Trophoblast cell (in vitro differentiated cells and primary cell): ENCODE data around the gene GRHPR.

Experiments used
- DNase-seq, 2 donors: peaks; one replicate each; pipeline ENCODE4 v3.0.0-alpha.2; 2016
- H2AFZ ChIP-seq: 2 replicates; pipeline ENCODE4 v1.6.1; 2013; ENCODE audit warnings: low read length, moderate library complexity, mild to moderate bottlenecking; ENCODE audit not compliant: insufficient read depth, poor library complexity
- H2AK5ac ChIP-seq: 2 replicates; pipeline ENCODE4 v1.6.1; 2013; ENCODE audit warnings: mild to moderate bottlenecking, low read length
- H2BK120ac ChIP-seq: 2 replicates; pipeline ENCODE4 v1.6.1; 2013; ENCODE audit warnings: low read length, mild to moderate bottlenecking, moderate library complexity; ENCODE audit not compliant: insufficient read depth, poor library complexity
- H2BK12ac ChIP-seq: 2 replicates; pipeline ENCODE4 v1.6.1; 2013; ENCODE audit warnings: mild to moderate bottlenecking, low read length, moderate library complexity
- H2BK5ac ChIP-seq: 2 replicates; pipeline ENCODE4 v1.6.1; 2013; ENCODE audit warnings: low read length, low read depth, moderate library complexity, mild to moderate bottlenecking; ENCODE audit not compliant: poor library complexity
- H3K14ac ChIP-seq: 2 replicates; pipeline ENCODE4 v1.6.1; 2013; ENCODE audit warnings: mild to moderate bottlenecking, low read length
- H3K18ac ChIP-seq: 2 replicates; pipeline ENCODE4 v1.6.1; 2013; ENCODE audit warnings: mild to moderate bottlenecking, low read length
- H3K23ac ChIP-seq: 2 replicates; pipeline ENCODE4 v1.6.1; 2013; ENCODE audit warnings: low read length
- H3K27ac ChIP-seq: 2 replicates; pipeline ENCODE4 v1.5.1; 2013; ENCODE audit warnings: low read depth, mild to moderate bottlenecking, inconsistent platforms, low read length, moderate library complexity
- H3K27me3 ChIP-seq: 2 replicates; pipeline ENCODE4 v1.6.1; 2013; ENCODE audit warnings: inconsistent platforms, mild to moderate bottlenecking, low read length, moderate library complexity; ENCODE audit not compliant: insufficient read depth
- H3K36me3 ChIP-seq, 2 experiments: 1 replicate in 1 of 2; 2 replicates in 1 of 2; pipeline ENCODE4 v1.6.1; 2013; ENCODE audit warnings: low read length in 2 of 2, mild to moderate bottlenecking in 2 of 2, moderate library complexity in 1 of 2; ENCODE audit not compliant: insufficient read depth in 2 of 2, control insufficient read depth in 1 of 2
- H3K4ac ChIP-seq: 2 replicates; pipeline ENCODE4 v1.6.1; 2013; ENCODE audit warnings: low read depth, mild to moderate bottlenecking, low read length, moderate library complexity
- H3K4me1 ChIP-seq, 2 experiments: 1 replicate in 1 of 2; 2 replicates in 1 of 2; pipeline ENCODE4 v1.6.1; 2013; ENCODE audit warnings: low read length in 2 of 2, mild to moderate bottlenecking in 2 of 2, moderate library complexity in 1 of 2; ENCODE audit not compliant: insufficient read depth in 2 of 2, control insufficient read depth in 1 of 2
- H3K4me2 ChIP-seq: 2 replicates; pipeline ENCODE4 v1.6.1; 2013; ENCODE audit warnings: inconsistent platforms, mild to moderate bottlenecking, low read length, moderate library complexity
- H3K4me3 ChIP-seq: 2 replicates; pipeline ENCODE4 v1.5.1; 2013; ENCODE audit warnings: mild to moderate bottlenecking, low read depth, low read length, inconsistent platforms
- H3K79me1 ChIP-seq: one replicate; pipeline ENCODE4 v1.6.1; 2013; ENCODE audit warnings: low read length
- H3K79me2 ChIP-seq: 2 replicates; pipeline ENCODE4 v1.6.1; 2013; ENCODE audit warnings: low read length, mild to moderate bottlenecking; ENCODE audit not compliant: control insufficient read depth, insufficient read depth, poor library complexity
- H3K9ac ChIP-seq: 2 replicates; pipeline ENCODE4 v1.6.1; 2013; ENCODE audit warnings: mild to moderate bottlenecking, low read length
- H3K9me3 ChIP-seq: 2 replicates; pipeline ENCODE4 v1.6.1; 2013; ENCODE audit warnings: low read depth, mild to moderate bottlenecking, control low read depth, inconsistent platforms, low read length; ENCODE audit not compliant: insufficient read depth
- H4K12ac ChIP-seq: 2 replicates; pipeline ENCODE4 v1.6.1; 2013; ENCODE audit warnings: low read depth, mild to moderate bottlenecking, low read length, moderate library complexity
- H4K8ac ChIP-seq: 2 replicates; pipeline ENCODE4 v1.6.1; 2013; ENCODE audit warnings: low read depth, mild to moderate bottlenecking, low read length, moderate library complexity
- H4K91ac ChIP-seq: one replicate; pipeline ENCODE4 v1.6.1; 2013; ENCODE audit warnings: low read depth, mild to moderate bottlenecking, low read length, moderate library complexity
- WGBS: extraction: QIAGEN DNeasy Blood & Tissue Kit; methylation state at CpG from one replicate; pipeline ENCODE4 v1.1.7; 2013; ENCODE audit warnings: missing lambda C conversion rate; ENCODE audit not compliant: insufficient read length, insufficient coverage; ENCODE audit errors: extremely low coverage; 5-methylcytosine and 5-hydroxymethylcytosine counted together

GRHPR gene

DNA sequence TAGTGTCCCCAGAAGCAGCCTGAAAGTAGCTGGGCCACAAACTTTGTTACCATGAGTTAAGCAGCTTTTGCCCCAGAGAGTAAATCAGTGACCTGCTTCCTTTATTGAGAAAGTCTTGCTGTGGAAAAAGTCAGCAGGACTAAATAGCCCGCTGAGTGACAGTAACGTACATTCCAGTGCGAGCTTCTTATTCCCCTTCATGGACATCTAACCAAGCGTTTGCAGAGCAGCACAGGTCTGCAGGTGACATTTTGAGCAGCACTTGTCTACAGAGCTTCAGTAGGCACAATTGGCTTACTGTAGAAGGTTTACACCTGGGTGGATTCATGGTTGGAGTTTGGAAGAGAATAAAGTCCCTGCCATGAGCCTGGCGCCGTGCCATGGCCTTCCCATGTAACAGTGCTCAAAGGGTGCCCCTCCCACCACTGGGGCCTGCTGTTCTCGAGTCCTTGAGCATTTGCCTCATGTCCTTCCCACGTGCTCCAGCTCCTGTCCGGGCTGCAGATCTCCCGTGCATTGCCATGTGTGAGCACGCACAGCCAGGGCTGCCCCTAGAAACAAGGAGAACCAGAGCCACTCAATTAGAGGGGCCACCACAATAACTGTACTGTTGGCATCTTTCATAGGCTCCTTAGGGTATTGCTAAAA lies 41.3 kb upstream of the GRHPR start:
- H3K4me2 ChIP-seq, result no peak overlapping the region
- no peaks in the 10 kb centered on the region for H3K4me1 ChIP-seq
- no peak overlapping the region for H3K4ac ChIP-seq
- no peak overlapping the region for H4K12ac ChIP-seq
- no peaks in the 10 kb centered on the region for H3K79me1 ChIP-seq
- no peaks in the 10 kb centered on the region for H3K9me3 ChIP-seq
- no peak for DNase-seq
- H2AK5ac ChIP-seq, result no peak overlapping the region
- H3K79me2 ChIP-seq, result no peaks in the 10 kb centered on the region
- no CpG with 5 or more reads among the region's 11 CpGs for WGBS
- no peak overlapping the region for H2BK12ac ChIP-seq
- no peak overlapping the region for H2BK5ac ChIP-seq
- no peaks in the 10 kb centered on the region for H3K27me3 ChIP-seq
- no peak overlapping the region for H3K27ac ChIP-seq
- no peak overlapping the region for H3K14ac ChIP-seq
- H4K91ac ChIP-seq, result no peak overlapping the region
- H2BK120ac ChIP-seq, result no peak overlapping the region
- no peak overlapping the region for H4K8ac ChIP-seq
- H3K9ac ChIP-seq, result no peak overlapping the region
- H3K18ac ChIP-seq, result no peak overlapping the region
- no peak overlapping the region for H2AFZ ChIP-seq
- no peak overlapping the region for H3K4me3 ChIP-seq
- H3K23ac ChIP-seq, result no peak overlapping the region
- no peaks in the 10 kb centered on the region for H3K36me3 ChIP-seq

DNA sequence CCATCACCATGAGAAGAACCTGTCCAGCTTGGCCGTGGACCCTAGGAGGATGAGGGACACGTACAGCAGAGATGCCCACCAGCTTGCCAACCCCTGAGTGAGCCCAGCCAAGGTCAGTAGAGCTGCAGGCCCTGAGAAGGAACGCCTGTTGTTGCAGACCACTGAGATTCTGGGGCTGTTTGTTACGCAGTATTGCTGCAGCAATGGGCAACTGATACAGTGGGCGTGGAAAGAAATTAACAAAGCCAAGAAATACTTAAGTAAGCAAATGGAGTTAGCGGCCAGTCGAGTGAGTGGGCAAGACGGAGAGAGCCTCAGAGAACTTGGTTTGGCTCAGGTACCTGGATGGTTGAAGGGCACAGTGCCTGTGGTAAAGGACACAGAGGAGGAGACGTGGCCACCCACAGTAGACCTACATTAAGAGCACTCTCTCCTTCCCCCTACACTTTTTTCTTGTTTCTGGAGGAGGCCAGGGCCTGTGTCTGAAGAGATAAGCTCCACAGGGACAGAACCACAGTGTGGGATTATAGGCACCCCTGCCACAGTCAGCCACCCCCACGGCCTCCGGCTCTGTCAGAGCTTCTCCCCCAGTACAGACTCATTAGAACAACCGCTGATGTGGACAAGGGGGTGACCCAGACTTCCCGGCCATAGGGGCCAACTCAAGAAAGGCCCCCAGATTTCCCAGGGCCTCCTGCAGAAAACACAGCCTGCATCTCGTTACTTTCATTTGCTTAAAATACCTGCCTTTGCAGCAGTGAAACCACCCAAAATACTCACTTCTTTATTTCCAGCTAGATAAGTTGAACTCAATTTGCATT lies 40.1 kb upstream of the GRHPR start:
- WGBS, result no CpG with 5 or more reads among the region's 14 CpGs
- Histone ChIP-seq H4K12ac (no peak overlapping the region), H3K14ac (no peak overlapping the region), H3K36me3 (no peaks in the 10 kb centered on the region), H2AFZ (no peak overlapping the region), H3K4me3 (no peak overlapping the region), H3K27me3 (no peaks in the 10 kb centered on the region), H2BK5ac (no peak overlapping the region), H3K4ac (no peak overlapping the region), H3K4me1 (no peaks in the 10 kb centered on the region), H2BK12ac (no peak overlapping the region), H3K9ac (no peak overlapping the region), H4K91ac (no peak overlapping the region), H3K18ac (no peak overlapping the region), H3K9me3 (no peaks in the 10 kb centered on the region), H4K8ac (no peak overlapping the region), H3K4me2 (no peak overlapping the region), H3K23ac (no peak overlapping the region), H2BK120ac (no peak overlapping the region), H2AK5ac (no peak overlapping the region), H3K27ac (no peak overlapping the region), H3K79me2 (no peaks in the 10 kb centered on the region), H3K79me1 (no peaks in the 10 kb centered on the region)
- no peak for DNase-seq

DNA sequence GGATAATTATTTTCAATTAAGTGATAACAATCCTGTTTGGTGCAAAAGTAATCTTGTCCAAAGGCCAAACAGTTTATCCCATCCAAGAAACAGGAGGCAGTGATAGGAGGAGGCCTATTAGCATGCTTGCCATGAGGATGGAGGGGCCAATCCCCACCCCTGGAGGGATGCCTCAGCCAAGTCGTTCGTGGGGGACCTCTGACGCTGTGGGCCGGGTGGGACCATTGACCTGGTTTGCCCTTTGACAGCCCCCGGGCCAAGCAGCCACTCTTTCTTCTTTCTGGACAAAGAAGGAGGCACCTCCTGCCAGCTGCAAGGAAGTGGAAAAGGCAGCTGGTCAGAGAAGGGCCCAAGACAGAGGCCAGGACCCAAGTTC lies 39.5 kb upstream of the GRHPR start:
- Histone ChIP-seq H2AFZ (no peak overlapping the region), H3K27ac (no peak overlapping the region), H2BK5ac (no peak overlapping the region), H3K23ac (no peak overlapping the region), H3K9me3 (no peaks in the 10 kb centered on the region), H2AK5ac (no peak overlapping the region), H3K27me3 (no peaks in the 10 kb centered on the region), H3K4me3 (no peak overlapping the region), H4K8ac (no peak overlapping the region), H3K79me1 (no peaks in the 10 kb centered on the region), H2BK12ac (no peak overlapping the region), H4K91ac (no peak overlapping the region), H3K9ac (no peak overlapping the region), H3K18ac (no peak overlapping the region), H2BK120ac (no peak overlapping the region), H3K4me1 (no peaks in the 10 kb centered on the region), H3K79me2 (no peaks in the 10 kb centered on the region), H3K4me2 (no peak overlapping the region), H3K36me3 (no peaks in the 10 kb centered on the region), H3K14ac (no peak overlapping the region), H4K12ac (no peak overlapping the region), H3K4ac (no peak overlapping the region)
- no peak for DNase-seq
- WGBS, result no CpG with 5 or more reads among the region's 5 CpGs

DNA sequence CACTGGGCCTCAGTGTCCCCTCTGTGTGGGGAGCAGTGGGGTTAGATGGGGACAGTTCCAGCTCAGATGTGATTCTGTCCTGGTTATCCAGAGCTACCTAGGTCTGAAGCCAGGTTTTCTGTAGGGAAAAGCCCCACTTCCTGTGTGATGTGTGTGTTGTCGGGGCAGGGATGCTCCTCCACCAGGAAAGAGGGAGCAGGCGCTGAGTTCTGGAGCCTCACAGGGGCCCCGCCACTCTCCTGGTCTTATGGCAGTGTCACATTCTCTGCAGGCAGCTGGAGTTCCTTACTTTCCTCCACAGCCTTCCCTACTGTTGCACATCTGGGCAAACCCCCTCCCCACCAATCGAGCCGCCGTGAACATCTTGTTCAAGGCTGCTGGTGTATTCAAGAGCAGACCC lies 39.1 kb upstream of the GRHPR start:
- no peak overlapping the region for H3K18ac ChIP-seq
- H4K91ac ChIP-seq, result no peak overlapping the region
- WGBS, result no CpG with 5 or more reads among the region's 6 CpGs
- no peak overlapping the region for H3K4ac ChIP-seq
- DNase-seq, result no peak
- no peak overlapping the region for H2BK5ac ChIP-seq
- no peaks in the 10 kb centered on the region for H3K27me3 ChIP-seq
- no peaks in the 10 kb centered on the region for H3K4me1 ChIP-seq
- no peak overlapping the region for H3K14ac ChIP-seq
- no peak overlapping the region for H2BK120ac ChIP-seq
- H3K79me1 ChIP-seq, result no peaks in the 10 kb centered on the region
- no peak overlapping the region for H3K4me3 ChIP-seq
- H3K9ac ChIP-seq, result no peak overlapping the region
- H3K23ac ChIP-seq, result no peak overlapping the region
- H3K4me2 ChIP-seq, result no peak overlapping the region
- no peaks in the 10 kb centered on the region for H3K79me2 ChIP-seq
- no peak overlapping the region for H2BK12ac ChIP-seq
- no peak overlapping the region for H4K12ac ChIP-seq
- H3K27ac ChIP-seq, result no peak overlapping the region
- H4K8ac ChIP-seq, result no peak overlapping the region
- H2AFZ ChIP-seq, result no peak overlapping the region
- H2AK5ac ChIP-seq, result no peak overlapping the region
- no peaks in the 10 kb centered on the region for H3K36me3 ChIP-seq
- H3K9me3 ChIP-seq, result no peaks in the 10 kb centered on the region
